Erythroblast (primary cell): ENCODE measurements around the gene ITPKB.

Experiments
- GATA1 ChIP-seq: IDR thresholded peaks from 2 replicates; pipeline ENCODE4 v1.6.1; 2011; ENCODE audit warnings: low read depth, mild to moderate bottlenecking, control low read depth, low read length, moderate library complexity
- POLR2A ChIP-seq: IDR thresholded peaks from 2 replicates; pipeline ENCODE4 v1.6.1; 2011; ENCODE audit warnings: mild to moderate bottlenecking, low read length

DNA sequence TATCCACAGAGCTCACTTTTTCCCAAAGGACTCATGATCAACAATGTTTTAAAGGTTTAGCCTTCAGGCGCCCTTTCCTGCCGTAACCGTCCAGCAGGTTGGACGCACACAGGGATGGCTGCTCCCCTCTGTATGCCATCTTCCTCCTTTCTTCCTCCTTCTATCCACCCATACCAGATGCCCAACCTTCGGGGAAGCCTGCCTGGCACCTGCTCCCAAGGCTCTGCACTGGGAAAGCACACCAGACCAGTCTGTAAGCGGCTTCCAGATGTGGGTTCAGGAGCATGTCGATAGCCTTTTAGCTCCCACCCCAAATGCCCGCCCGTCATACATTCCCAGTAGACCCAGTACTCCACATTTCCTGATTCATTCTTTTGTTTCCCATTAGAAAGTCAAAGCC, 137.6 kb downstream of the ITPKB start:
- TF ChIP-seq POLR2A (no peak), GATA1 (no peak)
